GM23338 (cell line): Measurements from ENCODE around the gene USP43. TPM values are rescaled to one million over a fixed set of nuclear protein-coding genes. Genes with fewer than 3 reads are reported as not detected.

Experiments used
- ATAC-seq: fragments of 200-7000 bp; cut with Tn5 transposase; 3 replicates; pipeline ENCODE4 v1.9.1; 2020
- DNase-seq: peaks from one replicate; pipeline ENCODE4 v3.0.0-alpha.2; 2015; ENCODE audit warnings: low spot score
- H2AFZ ChIP-seq: fragments of 200-600 bp; sonication (generic); 2 replicates; pipeline ENCODE4 v1.8.0; 2016; ENCODE audit warnings: antibody characterized with exemption, mild to moderate bottlenecking, moderate library complexity
- H3F3A ChIP-seq: fragments of 200-600 bp; sonication (generic); replicated peaks from 2 replicates; pipeline ENCODE4 v1.8.0; 2017; ENCODE audit warnings: antibody characterized with exemption, mixed run types, low read depth
- H3K27ac ChIP-seq: fragments of 200-600 bp; sonication (generic); 2 replicates; pipeline ENCODE4 v1.6.1; 2016; ENCODE audit warnings: low read depth
- H3K27me3 ChIP-seq: fragments of 200-600 bp; sonication (generic); 2 replicates; pipeline ENCODE4 v1.8.0; 2016; ENCODE audit warnings: mild to moderate bottlenecking, mixed run types, moderate library complexity; ENCODE audit not compliant: insufficient read depth
- H3K36me3 ChIP-seq: fragments of 200-600 bp; sonication (generic); 2 replicates; pipeline ENCODE4 v1.8.0; 2016; ENCODE audit warnings: mild to moderate bottlenecking; ENCODE audit not compliant: insufficient read depth
- H3K4me1 ChIP-seq: fragments of 200-600 bp; sonication (generic); 2 replicates; pipeline ENCODE4 v1.8.0; 2016; ENCODE audit warnings: mild to moderate bottlenecking, moderate library complexity; ENCODE audit not compliant: insufficient read depth
- H3K4me2 ChIP-seq: fragments of 200-600 bp; sonication (generic); 2 replicates; pipeline ENCODE4 v1.7.1; 2017; ENCODE audit warnings: mixed run types
- H3K4me3 ChIP-seq: fragments of 200-600 bp; sonication (generic); 2 replicates; pipeline ENCODE4 v1.6.1; 2016; ENCODE audit warnings: mixed run types
- H3K79me2 ChIP-seq: fragments of 200-600 bp; sonication (generic); replicated peaks from 2 replicates; pipeline ENCODE4 v1.8.0; 2017; ENCODE audit warnings: mild to moderate bottlenecking; ENCODE audit not compliant: insufficient read depth
- H3K9me2 ChIP-seq: fragments of 200-600 bp; sonication (generic); 2 replicates; pipeline ENCODE4 v1.8.0; 2017; ENCODE audit not compliant: insufficient read depth
- H4K20me1 ChIP-seq: fragments of 200-600 bp; sonication (generic); replicated peaks from 2 replicates; pipeline ENCODE4 v1.8.0; 2017; ENCODE audit warnings: mild to moderate bottlenecking; ENCODE audit not compliant: insufficient read depth
- H3K27ac Mint-ChIP-seq: 2 replicates; pipeline ENCODE4 v1.8.0; 2020; ENCODE audit warnings: inconsistent platforms, mild to moderate bottlenecking, moderate library complexity, mixed read lengths
- H3K27me3 Mint-ChIP-seq: 3 replicates; pipeline ENCODE4 v1.8.0; 2022; ENCODE audit warnings: low read depth, mild to moderate bottlenecking, moderate library complexity, mixed read lengths, inconsistent platforms; ENCODE audit not compliant: insufficient read depth, poor library complexity
- H3K36me3 Mint-ChIP-seq: 3 replicates; pipeline ENCODE4 v1.8.0; 2021; ENCODE audit warnings: low read depth, mild to moderate bottlenecking, inconsistent platforms, moderate library complexity, mixed read lengths
- H3K4me1 Mint-ChIP-seq: 3 replicates; pipeline ENCODE4 v1.8.0; 2020; ENCODE audit warnings: mild to moderate bottlenecking, inconsistent platforms, mixed read lengths
- H3K4me3 Mint-ChIP-seq: 3 replicates; pipeline ENCODE4 v1.8.0; 2021; ENCODE audit warnings: moderate library complexity, mild to moderate bottlenecking, inconsistent platforms, mixed read lengths
- H3K9me3 Mint-ChIP-seq: 3 replicates; pipeline ENCODE4 v1.8.0; 2020; ENCODE audit warnings: moderate library complexity, mild to moderate bottlenecking, inconsistent platforms, mixed read lengths
- CREB1 ChIP-seq: fragments of 250-450 bp; sonication (Bioruptor Pico); IDR thresholded peaks from 2 replicates; pipeline ENCODE4 v1.5.0; 2020; ENCODE audit warnings: low read depth, mild to moderate bottlenecking, moderate library complexity
- ETS1 ChIP-seq: IDR thresholded peaks from 2 replicates; pipeline ENCODE4 v1.6.1; 2016; ENCODE audit warnings: antibody characterized with exemption
- EZH2phosphoT487 ChIP-seq: fragments of 200-600 bp; sonication (generic); IDR thresholded peaks from one replicate; pipeline ENCODE4 v1.8.1; 2018; ENCODE audit warnings: antibody characterized with exemption; ENCODE audit not compliant: unreplicated experiment
- POLR2AphosphoS5 ChIP-seq: IDR thresholded peaks from 2 replicates; pipeline ENCODE4 v1.6.1; 2016; ENCODE audit warnings: antibody characterized with exemption, low read depth
- REST ChIP-seq: IDR thresholded peaks from one replicate; pipeline ENCODE4 v1.6.1; 2018; ENCODE audit warnings: antibody characterized with exemption; ENCODE audit not compliant: unreplicated experiment
- STAT1 ChIP-seq: IDR thresholded peaks from one replicate; pipeline ENCODE4 v1.6.1; 2016; ENCODE audit warnings: antibody characterized with exemption; ENCODE audit not compliant: unreplicated experiment
- ZNF114 ChIP-seq: fragments of 250-450 bp; sonication (Bioruptor Pico); IDR thresholded peaks from 2 replicates; pipeline ENCODE4 v1.5.0; 2020; ENCODE audit warnings: mild to moderate bottlenecking, moderate library complexity
- ZNF331 ChIP-seq: fragments of 250-450 bp; sonication (Bioruptor Pico); IDR thresholded peaks from 2 replicates; pipeline ENCODE4 v1.5.0; 2020; ENCODE audit warnings: low read depth, mild to moderate bottlenecking, moderate library complexity
- polyA plus RNA-seq: library from polyadenylated mRNA; unstranded; fragments of >200 nt; fragmentation: Nextera tagmentation; extraction: Ambion mirVana; gene quantifications from 2 replicates; pipeline ENCODE4 v1.2.1, GENCODE V29; 2016
- total RNA-seq: library from RNA; depleted of rRNA; stranded (reverse); fragments of >200 nt; shearing (Covaris generic); gene quantifications from 2 replicates; pipeline ENCODE4 v1.2.3, GENCODE V29; 2014

USP43 gene
- total and polyA plus RNA-seq, 2 experiments from 2014 or later, result 5.7 to 12.5 TPM

- TF ChIP-seq ZNF114, result no peak
- TF ChIP-seq ETS1, result no peak
- no peak for TF ChIP-seq CREB1 (CRISPR knock-in tag)
- no peak for TF ChIP-seq REST
Observed at GRCh38 chr17:9670596-9670995, 25.3 kb downstream of the USP43 start (continued).

- peaks cover 29% of the 10 kb centered on the region for H3K4me1 Mint-ChIP-seq
- DNase-seq, result no peak
- H3K27ac ChIP-seq, result no peak overlapping the region
- TF ChIP-seq ETS1 (no peak), REST (no peak), STAT1 (no peak), CREB1 (CRISPR knock-in tag) (no peak), POLR2AphosphoS5 (no peak), ZNF331 (no peak), EZH2phosphoT487 (no peak), ZNF114 (no peak)
Observed at GRCh38 chr17:9671559-9671958, 26.2 kb downstream of the USP43 start.

More at GRCh38 chr17:9671559-9671958, 26.2 kb downstream of the USP43 start:
- no peaks in the 10 kb centered on the region; the same call in 1 of the 2 replicates for H3K36me3 ChIP-seq
- H3F3A ChIP-seq, result no peaks in the 10 kb centered on the region
- H3K27me3 ChIP-seq, result no peaks in the 10 kb centered on the region
- H3K4me2 ChIP-seq, result no peak overlapping the region
- no peak for ATAC-seq
- H4K20me1 ChIP-seq, result no peaks in the 10 kb centered on the region; the same call in 1 of the 2 replicates
- Mint-ChIP-seq H3K36me3 (peaks cover 4% of the 10 kb centered on the region; the same call in 2 of the 3 replicates), H3K27me3 (no peaks in the 10 kb centered on the region), H3K27ac (peak overlapping the region; percentile 25; the same call in 1 of the 2 replicates), H3K9me3 (no peaks in the 10 kb centered on the region), H3K4me3 (no peak overlapping the region)
- 0 out of 2 replicates have a peak, but pooled peaks cover 6% of the 10 kb centered on the region for H3K4me1 ChIP-seq
- no peaks in the 10 kb centered on the region for H3K79me2 ChIP-seq
- no peak overlapping the region for H3K4me3 ChIP-seq
- H2AFZ ChIP-seq, result no peak overlapping the region
- no peaks in the 10 kb centered on the region for H3K9me2 ChIP-seq
